GM23338 (cell line): ENCODE data around the gene TLE1. TPM values are rescaled to one million over a fixed set of nuclear protein-coding genes. Genes with fewer than 3 reads are reported as not detected.

ENCODE experiments used
- ATAC-seq: fragments of 200-7000 bp; cut with Tn5 transposase; 3 replicates; pipeline ENCODE4 v1.9.1; 2020
- DNase-seq: peaks from one replicate; pipeline ENCODE4 v3.0.0-alpha.2; 2015; ENCODE audit warnings: low spot score
- H2AFZ ChIP-seq: fragments of 200-600 bp; sonication (generic); 2 replicates; pipeline ENCODE4 v1.8.0; 2016; ENCODE audit warnings: antibody characterized with exemption, mild to moderate bottlenecking, moderate library complexity
- H3F3A ChIP-seq: fragments of 200-600 bp; sonication (generic); replicated peaks from 2 replicates; pipeline ENCODE4 v1.8.0; 2017; ENCODE audit warnings: antibody characterized with exemption, mixed run types, low read depth
- H3K27ac ChIP-seq: fragments of 200-600 bp; sonication (generic); 2 replicates; pipeline ENCODE4 v1.6.1; 2016; ENCODE audit warnings: low read depth
- H3K27me3 ChIP-seq: fragments of 200-600 bp; sonication (generic); 2 replicates; pipeline ENCODE4 v1.8.0; 2016; ENCODE audit warnings: mild to moderate bottlenecking, mixed run types, moderate library complexity; ENCODE audit not compliant: insufficient read depth
- H3K36me3 ChIP-seq: fragments of 200-600 bp; sonication (generic); 2 replicates; pipeline ENCODE4 v1.8.0; 2016; ENCODE audit warnings: mild to moderate bottlenecking; ENCODE audit not compliant: insufficient read depth
- H3K4me1 ChIP-seq: fragments of 200-600 bp; sonication (generic); 2 replicates; pipeline ENCODE4 v1.8.0; 2016; ENCODE audit warnings: mild to moderate bottlenecking, moderate library complexity; ENCODE audit not compliant: insufficient read depth
- H3K4me2 ChIP-seq: fragments of 200-600 bp; sonication (generic); 2 replicates; pipeline ENCODE4 v1.7.1; 2017; ENCODE audit warnings: mixed run types
- H3K4me3 ChIP-seq: fragments of 200-600 bp; sonication (generic); 2 replicates; pipeline ENCODE4 v1.6.1; 2016; ENCODE audit warnings: mixed run types
- H3K79me2 ChIP-seq: fragments of 200-600 bp; sonication (generic); replicated peaks from 2 replicates; pipeline ENCODE4 v1.8.0; 2017; ENCODE audit warnings: mild to moderate bottlenecking; ENCODE audit not compliant: insufficient read depth
- H3K9me2 ChIP-seq: fragments of 200-600 bp; sonication (generic); 2 replicates; pipeline ENCODE4 v1.8.0; 2017; ENCODE audit not compliant: insufficient read depth
- H4K20me1 ChIP-seq: fragments of 200-600 bp; sonication (generic); replicated peaks from 2 replicates; pipeline ENCODE4 v1.8.0; 2017; ENCODE audit warnings: mild to moderate bottlenecking; ENCODE audit not compliant: insufficient read depth
- H3K27ac Mint-ChIP-seq: 2 replicates; pipeline ENCODE4 v1.8.0; 2020; ENCODE audit warnings: inconsistent platforms, mild to moderate bottlenecking, moderate library complexity, mixed read lengths
- H3K27me3 Mint-ChIP-seq: 3 replicates; pipeline ENCODE4 v1.8.0; 2022; ENCODE audit warnings: low read depth, mild to moderate bottlenecking, moderate library complexity, mixed read lengths, inconsistent platforms; ENCODE audit not compliant: insufficient read depth, poor library complexity
- H3K36me3 Mint-ChIP-seq: 3 replicates; pipeline ENCODE4 v1.8.0; 2021; ENCODE audit warnings: low read depth, mild to moderate bottlenecking, inconsistent platforms, moderate library complexity, mixed read lengths
- H3K4me1 Mint-ChIP-seq: 3 replicates; pipeline ENCODE4 v1.8.0; 2020; ENCODE audit warnings: mild to moderate bottlenecking, inconsistent platforms, mixed read lengths
- H3K4me3 Mint-ChIP-seq: 3 replicates; pipeline ENCODE4 v1.8.0; 2021; ENCODE audit warnings: moderate library complexity, mild to moderate bottlenecking, inconsistent platforms, mixed read lengths
- H3K9me3 Mint-ChIP-seq: 3 replicates; pipeline ENCODE4 v1.8.0; 2020; ENCODE audit warnings: moderate library complexity, mild to moderate bottlenecking, inconsistent platforms, mixed read lengths
- CREB1 ChIP-seq: fragments of 250-450 bp; sonication (Bioruptor Pico); IDR thresholded peaks from 2 replicates; pipeline ENCODE4 v1.5.0; 2020; ENCODE audit warnings: low read depth, mild to moderate bottlenecking, moderate library complexity
- EZH2 ChIP-seq: fragments of 200-600 bp; sonication (generic); IDR thresholded peaks from one replicate; pipeline ENCODE4 v1.8.0; 2017; ENCODE audit warnings: antibody characterized with exemption, mild to moderate bottlenecking, low read depth; ENCODE audit not compliant: unreplicated experiment
- EZH2phosphoT487 ChIP-seq: fragments of 200-600 bp; sonication (generic); IDR thresholded peaks from one replicate; pipeline ENCODE4 v1.8.1; 2018; ENCODE audit warnings: antibody characterized with exemption; ENCODE audit not compliant: unreplicated experiment
- JUNB ChIP-seq: IDR thresholded peaks from one replicate; pipeline ENCODE4 v1.6.1; 2016; ENCODE audit warnings: antibody characterized with exemption; ENCODE audit not compliant: unreplicated experiment
- NANOG ChIP-seq: IDR thresholded peaks from 2 replicates; pipeline ENCODE4 v1.6.1; 2016; ENCODE audit warnings: antibody characterized with exemption, borderline replicate concordance
- POLR2AphosphoS5 ChIP-seq: IDR thresholded peaks from 2 replicates; pipeline ENCODE4 v1.6.1; 2016; ENCODE audit warnings: antibody characterized with exemption, low read depth
- REST ChIP-seq: IDR thresholded peaks from one replicate; pipeline ENCODE4 v1.6.1; 2018; ENCODE audit warnings: antibody characterized with exemption; ENCODE audit not compliant: unreplicated experiment
- STAT1 ChIP-seq: IDR thresholded peaks from one replicate; pipeline ENCODE4 v1.6.1; 2016; ENCODE audit warnings: antibody characterized with exemption; ENCODE audit not compliant: unreplicated experiment
- ZNF114 ChIP-seq: fragments of 250-450 bp; sonication (Bioruptor Pico); IDR thresholded peaks from 2 replicates; pipeline ENCODE4 v1.5.0; 2020; ENCODE audit warnings: mild to moderate bottlenecking, moderate library complexity
- ZNF331 ChIP-seq: fragments of 250-450 bp; sonication (Bioruptor Pico); IDR thresholded peaks from 2 replicates; pipeline ENCODE4 v1.5.0; 2020; ENCODE audit warnings: low read depth, mild to moderate bottlenecking, moderate library complexity
- ZNF462 ChIP-seq: fragments of 250-450 bp; sonication (Bioruptor Pico); IDR thresholded peaks from 2 replicates; pipeline ENCODE4 v1.5.0; 2020; ENCODE audit warnings: mild to moderate bottlenecking, moderate library complexity
- polyA plus RNA-seq: library from polyadenylated mRNA; unstranded; fragments of >200 nt; fragmentation: Nextera tagmentation; extraction: Ambion mirVana; gene quantifications from 2 replicates; pipeline ENCODE4 v1.2.1, GENCODE V29; 2016
- total RNA-seq: library from RNA; depleted of rRNA; stranded (reverse); fragments of >200 nt; shearing (Covaris generic); gene quantifications from 2 replicates; pipeline ENCODE4 v1.2.3, GENCODE V29; 2014
- TF ChIP-seq, protein P1 (sequence below), 2 experiments: fragments of 200-600 bp in 1 of 2; sonication (generic) in 1 of 2; conservative IDR thresholded peaks; 2 replicates each; pipeline versions ENCODE4 v1.5.1 to v1.6.1; 2016 to 2017; ENCODE audit warnings: antibody characterized with exemption in 2 of 2, low read depth in 2 of 2, mild to moderate bottlenecking in 2 of 2, moderate library complexity in 1 of 2
- TF ChIP-seq, protein P2 (sequence below): IDR thresholded peaks from 2 replicates; pipeline ENCODE4 v1.6.1; 2016; ENCODE audit warnings: antibody characterized with exemption

TLE1 gene
- total and polyA plus RNA-seq, 2 experiments from 2014 or later, result 58.1 to 132 TPM

GRCh38 chr9:81604306-81605169 is 84.8 kb downstream of the TLE1 start:
- Histone ChIP-seq H3K36me3 (peaks cover 12% of the 10 kb centered on the region), H3K27ac (no peak overlapping the region), H3K4me3 (no peak overlapping the region), H3K4me1 (peaks cover 29% of the 10 kb centered on the region), H3K4me2 (no peak overlapping the region), H4K20me1 (peaks cover 6% of the 10 kb centered on the region), H3F3A (no peaks in the 10 kb centered on the region), H3K79me2 (peaks cover 86% of the 10 kb centered on the region), H2AFZ (no peak overlapping the region), H3K9me2 (no peaks in the 10 kb centered on the region), H3K27me3 (no peaks in the 10 kb centered on the region)
- Mint-ChIP-seq H3K36me3 (peaks cover 87% of the 10 kb centered on the region), H3K27ac (peak overlapping the region; percentile 55), H3K4me1 (peaks cover 31% of the 10 kb centered on the region), H3K9me3 (no peaks in the 10 kb centered on the region), H3K27me3 (peaks cover 6% of the 10 kb centered on the region), H3K4me3 (no peak overlapping the region)
- DNase-seq (no peak), ATAC-seq (no peak)
- TF ChIP-seq REST (no peak), STAT1 (no peak), ZNF331 (CRISPR knock-in tag) (no peak), ZNF462 (CRISPR knock-in tag) (no peak), CREB1 (no peak), ZNF114 (CRISPR knock-in tag) (no peak), POLR2AphosphoS5 (no peak), EZH2phosphoT487 (no peak), JUNB (no peak), NANOG (no peak), EZH2 (no peak)
- TF ChIP-seq, protein P1, sequence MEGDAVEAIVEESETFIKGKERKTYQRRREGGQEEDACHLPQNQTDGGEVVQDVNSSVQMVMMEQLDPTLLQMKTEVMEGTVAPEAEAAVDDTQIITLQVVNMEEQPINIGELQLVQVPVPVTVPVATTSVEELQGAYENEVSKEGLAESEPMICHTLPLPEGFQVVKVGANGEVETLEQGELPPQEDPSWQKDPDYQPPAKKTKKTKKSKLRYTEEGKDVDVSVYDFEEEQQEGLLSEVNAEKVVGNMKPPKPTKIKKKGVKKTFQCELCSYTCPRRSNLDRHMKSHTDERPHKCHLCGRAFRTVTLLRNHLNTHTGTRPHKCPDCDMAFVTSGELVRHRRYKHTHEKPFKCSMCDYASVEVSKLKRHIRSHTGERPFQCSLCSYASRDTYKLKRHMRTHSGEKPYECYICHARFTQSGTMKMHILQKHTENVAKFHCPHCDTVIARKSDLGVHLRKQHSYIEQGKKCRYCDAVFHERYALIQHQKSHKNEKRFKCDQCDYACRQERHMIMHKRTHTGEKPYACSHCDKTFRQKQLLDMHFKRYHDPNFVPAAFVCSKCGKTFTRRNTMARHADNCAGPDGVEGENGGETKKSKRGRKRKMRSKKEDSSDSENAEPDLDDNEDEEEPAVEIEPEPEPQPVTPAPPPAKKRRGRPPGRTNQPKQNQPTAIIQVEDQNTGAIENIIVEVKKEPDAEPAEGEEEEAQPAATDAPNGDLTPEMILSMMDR (conservative IDR thresholded peaks at IDR 0.05; ENCODE audit: low read depth in 2 of 2), result no peak
- TF ChIP-seq, protein P2, sequence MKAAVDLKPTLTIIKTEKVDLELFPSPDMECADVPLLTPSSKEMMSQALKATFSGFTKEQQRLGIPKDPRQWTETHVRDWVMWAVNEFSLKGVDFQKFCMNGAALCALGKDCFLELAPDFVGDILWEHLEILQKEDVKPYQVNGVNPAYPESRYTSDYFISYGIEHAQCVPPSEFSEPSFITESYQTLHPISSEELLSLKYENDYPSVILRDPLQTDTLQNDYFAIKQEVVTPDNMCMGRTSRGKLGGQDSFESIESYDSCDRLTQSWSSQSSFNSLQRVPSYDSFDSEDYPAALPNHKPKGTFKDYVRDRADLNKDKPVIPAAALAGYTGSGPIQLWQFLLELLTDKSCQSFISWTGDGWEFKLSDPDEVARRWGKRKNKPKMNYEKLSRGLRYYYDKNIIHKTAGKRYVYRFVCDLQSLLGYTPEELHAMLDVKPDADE, result no peak
